Measurements from ENCODE around the gene CHI3L2. TPM values are rescaled to one million over a fixed set of nuclear protein-coding genes. Genes with fewer than 3 reads are reported as not detected.

The CHI3L2 gene
- total and polyA plus RNA-seq, 10 of the 15 experiments (the other 5 are each of a cell fraction or from before 2014, with no cell fraction given): 37.1 to 508 (median 98.3) TPM

- Histone ChIP-seq H3K9ac (ENCODE audit: control insufficient read depth, insufficient read depth, low read length) (peak overlapping the region; percentile 93), H2AFZ (ENCODE audit: control insufficient read depth, low read depth, low read length) (no peak overlapping the region), H3K27ac (ENCODE audit: control insufficient read depth, insufficient read depth) (peak overlapping the region; percentile 92), H3K4me3 (peak overlapping the region; percentile 87), H4K20me1 (ENCODE audit: control insufficient read depth, insufficient read depth) (no peaks in the 10 kb centered on the region), H3K79me2 (ENCODE audit: control insufficient read depth, insufficient read depth, low read length) (peaks cover 53% of the 10 kb centered on the region), H3K4me1 (ENCODE audit: control insufficient read depth, insufficient read depth, low read length) (peaks cover 39% of the 10 kb centered on the region), H3K9me3 (replicated peaks; ENCODE audit: control insufficient read depth, insufficient read depth, low read length) (no peaks in the 10 kb centered on the region), H3K4me2 (ENCODE audit: control insufficient read depth, insufficient read depth) (peak overlapping the region; percentile 98), H3K36me3 (ENCODE audit: control insufficient read depth in 2 of 2, insufficient read depth in 2 of 2, low read length in 1 of 2) (no peaks in the 10 kb centered on the region), H3K27me3 (replicated peaks in 1 of 2; ENCODE audit: control insufficient read depth in 2 of 2, insufficient read depth in 2 of 2, low read length in 1 of 2) (no peaks in the 10 kb centered on the region)
- ChIA-PET SMC1A (ENCODE audit: uncharacterized antibody, unreplicated experiment) (interaction anchor here (1.0 to 2.1 kb wide), 3 partner anchors 12 to 64 kb away, joined by 3 to 24 read pairs (median 19); no protein-coding TSS in a partner anchor), POLR2A (interaction anchor here (1.4 to 2.1 kb wide), 3 partner anchors 11 to 15 kb away, joined by 7 to 27 read pairs (median 20); no protein-coding TSS in a partner anchor), CTCF (interaction anchor here (0.6 to 14.9 kb wide), 3 partner anchors 13 to 174 kb away, joined by 3 to 239 read pairs (median 4); no protein-coding TSS in a partner anchor), RAD21 (ENCODE audit: unreplicated experiment) (interaction anchor here (1.2 to 15.0 kb wide), 3 partner anchors 8 to 19 kb away, joined by 3 to 542 read pairs (median 8); no protein-coding TSS in a partner anchor)
- FAIRE-seq (no peak), ATAC-seq (peak; percentile 70), DNase-seq (ENCODE audit: low read depth, low spot score) (peak; percentile 77)
- BruUV-seq (replicated peaks): no TSS peak
- 3% methylated on average over 49 of the region's 61 CpGs for WGBS (ENCODE audit: insufficient coverage, insufficient replicate concordance, low lambda C conversion rate, missing lambda C conversion rate)
- intact Hi-C loops (cut with micrococcal nuclease; ENCODE audit: unreplicated experiment): loop anchor here (1.0 to 5.0 kb wide), 4 partner anchors 12 to 413 kb away; partner anchors contain the start of genes CD53 and RAP1A
- in situ Hi-C loops (cut with MboI): no loop called here
- TF ChIP-seq ZBTB11 (CRISPR knock-in tag; IDR thresholded peaks at IDR 0.05) (no peak), TCF7 (IDR thresholded peaks at IDR 0.05; ENCODE audit: borderline replicate concordance) (no peak), RFX5 (IDR thresholded peaks at IDR 0.05; ENCODE audit: low read depth, low read length) (no peak), STAT3 (IDR thresholded peaks at IDR 0.05; ENCODE audit: low read depth, low read length) (no peak), EP300 (IDR thresholded peaks at IDR 0.05; ENCODE audit: borderline replicate concordance in 1 of 2, control insufficient read depth in 1 of 2, low read depth in 2 of 2, low read length in 2 of 2) (no peak; a peak in 1 of 4 replicates), RBBP5 (conservative IDR thresholded peaks at IDR 0.05) (no peak), EGR1 (IDR thresholded peaks at IDR 0.05; ENCODE audit: borderline replicate concordance in 1 of 2, low read depth in 2 of 2, low read length in 2 of 2) (peak in 1 of 2 experiments; percentile 19; a peak in 1 of 3 replicates), MEF2B (IDR thresholded peaks at IDR 0.05; ENCODE audit: partially characterized antibody, poor library complexity, severe bottlenecking) (no peak), MXI1 (IDR thresholded peaks at IDR 0.05; ENCODE audit: low read depth, low read length) (no peak), NFYB (IDR thresholded peaks at IDR 0.05; ENCODE audit: insufficient read depth, low read depth, low read length) (no peak), SREBF1 (IDR thresholded peaks at IDR 0.05; ENCODE audit: low read length) (no peak), RELA (IDR thresholded peaks at IDR 0.05; ENCODE audit: borderline replicate concordance, partially characterized antibody) (no peak), ZBTB40 (IDR thresholded peaks at IDR 0.05; ENCODE audit: borderline replicate concordance) (no peak), CREM (IDR thresholded peaks at IDR 0.05; ENCODE audit: low read depth) (peak; percentile 31), RAD51 (IDR thresholded peaks at IDR 0.05) (no peak)
Observed at GRCh38 chr1:111204201-111204982, 23.1 kb upstream of the CHI3L2 start.

Measured in GM12878 (cell line).